GDM1 (cell line): ENCODE data around the gene MYADML2.
A peak's percentile ranks its signal among the peaks of the same experiment; 100 is the strongest.

Experiments used
- DNase-seq: peaks from one replicate; lab custom pipeline; 2025; lab: John Stamatoyannopoulos, UW

MYADML2 gene

DNA sequence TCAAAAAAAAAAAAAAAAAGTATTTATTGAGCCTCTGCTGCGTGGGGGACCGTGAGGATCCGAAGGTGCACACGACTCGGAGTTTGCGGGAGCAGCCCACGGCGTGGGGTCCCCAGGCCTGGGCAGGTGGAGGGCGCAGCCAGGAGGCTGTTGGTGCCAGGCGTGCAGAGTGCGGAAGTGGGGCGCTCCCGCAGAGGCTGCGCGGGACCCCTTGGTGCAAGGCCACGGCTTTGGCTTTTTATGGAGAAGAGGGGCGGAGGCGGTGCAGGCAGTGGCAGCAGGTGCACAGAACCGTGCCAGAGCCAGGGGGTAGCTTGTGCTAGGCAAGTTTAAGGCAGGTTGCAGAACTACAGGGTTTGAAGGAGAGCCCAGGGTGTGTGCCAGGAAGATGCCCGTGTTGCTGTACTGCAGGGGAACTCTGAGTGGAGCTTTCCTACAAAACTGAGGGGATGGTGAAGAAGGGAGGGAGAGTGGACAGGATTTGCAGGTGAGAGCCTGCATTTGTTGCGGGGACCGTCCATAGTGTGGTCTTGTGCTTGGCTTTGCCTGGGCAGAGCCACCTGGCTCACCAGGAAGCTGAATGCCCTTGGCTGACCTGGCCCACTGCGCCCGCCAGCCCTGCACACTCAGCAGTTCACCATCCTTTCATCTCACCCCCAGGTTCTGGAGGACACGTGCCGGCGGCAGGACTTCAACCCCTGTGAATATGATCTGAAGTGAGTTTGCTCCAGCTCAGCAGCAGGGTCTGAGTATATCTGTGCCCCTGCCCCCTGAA lies 31.7 kb upstream of the MYADML2 start:
- DNase-seq: no peak

DNA sequence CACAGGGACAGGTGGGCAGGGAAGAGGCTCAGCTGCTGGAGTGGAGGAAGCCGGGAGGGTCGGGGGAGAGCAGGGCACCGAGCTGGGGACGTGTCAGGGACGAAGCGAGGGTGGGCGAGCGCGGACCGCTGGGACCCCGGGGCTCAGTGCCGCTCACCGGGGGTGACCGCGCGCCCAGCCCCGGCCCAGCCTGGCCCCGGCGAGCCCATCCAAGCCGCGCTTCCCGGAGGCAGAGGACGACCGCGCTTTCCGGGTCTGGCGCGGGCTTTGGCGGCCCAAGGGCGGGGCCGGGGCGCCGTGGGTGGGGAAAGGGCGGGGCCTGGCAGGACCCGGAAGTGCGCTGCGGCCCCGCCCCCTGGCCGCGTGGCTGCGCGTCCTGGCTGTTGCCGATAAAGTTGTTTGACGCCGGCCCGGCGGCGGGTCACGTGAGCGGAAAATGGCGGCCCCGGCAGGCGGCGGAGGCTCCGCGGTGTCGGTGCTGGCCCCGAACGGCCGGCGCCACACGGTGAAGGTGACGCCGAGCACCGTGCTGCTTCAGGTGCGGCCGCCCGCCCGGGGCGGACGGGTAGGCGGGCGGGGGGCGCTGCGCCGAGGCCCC lies 30.3 kb upstream of the MYADML2 start, which contains the start of gene ASPSCR1:
ASPSCR1 (plus strand) TSS at position 419 of the 598 bp plus-strand sequence; CDS start at position 437, 18 bp downstream.
- DNase-seq: peak; percentile 88

DNA sequence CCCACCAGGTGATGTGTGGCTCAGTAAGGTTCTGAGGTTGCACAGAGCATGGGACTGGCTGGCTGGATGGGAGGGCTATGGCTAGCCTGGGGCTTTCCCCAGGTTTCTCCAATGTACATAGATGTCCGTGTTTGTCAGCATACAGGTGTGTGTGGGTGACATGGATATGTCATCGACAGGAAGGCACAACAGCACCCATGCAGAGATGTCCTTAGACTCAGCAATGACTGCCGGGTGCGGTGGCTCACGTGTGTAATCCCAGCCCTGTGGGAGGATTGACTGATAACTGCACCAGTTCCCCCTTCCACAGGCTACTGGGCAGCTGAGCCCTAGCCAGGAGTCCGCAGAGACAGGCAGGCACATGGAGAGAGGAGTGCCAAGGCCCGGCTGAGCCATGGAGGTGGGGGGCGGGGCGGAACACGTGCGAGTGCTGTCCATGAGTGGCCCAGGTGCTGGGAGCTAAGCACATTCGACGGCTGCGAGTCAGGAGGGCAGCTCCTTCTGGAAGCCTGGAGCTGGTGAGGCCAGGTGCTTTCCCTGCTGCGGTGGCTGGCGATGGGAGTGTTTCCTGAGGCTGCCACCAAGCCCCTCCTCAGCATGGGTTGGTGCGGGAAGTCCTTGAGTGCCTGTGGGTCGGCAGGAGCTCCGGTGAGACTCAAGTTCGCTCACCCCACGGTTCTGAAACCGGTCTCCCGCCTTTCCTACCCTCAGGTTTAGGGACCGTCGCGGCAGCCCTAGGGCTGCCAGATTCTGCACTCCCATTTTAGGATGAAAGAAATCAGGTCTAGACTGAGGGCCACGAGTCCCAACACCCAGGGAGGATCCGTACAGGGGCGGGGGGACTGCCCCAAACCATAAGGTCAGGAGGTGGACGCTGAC lies 29.5 kb upstream of the MYADML2 start:
- no peak for DNase-seq

DNA sequence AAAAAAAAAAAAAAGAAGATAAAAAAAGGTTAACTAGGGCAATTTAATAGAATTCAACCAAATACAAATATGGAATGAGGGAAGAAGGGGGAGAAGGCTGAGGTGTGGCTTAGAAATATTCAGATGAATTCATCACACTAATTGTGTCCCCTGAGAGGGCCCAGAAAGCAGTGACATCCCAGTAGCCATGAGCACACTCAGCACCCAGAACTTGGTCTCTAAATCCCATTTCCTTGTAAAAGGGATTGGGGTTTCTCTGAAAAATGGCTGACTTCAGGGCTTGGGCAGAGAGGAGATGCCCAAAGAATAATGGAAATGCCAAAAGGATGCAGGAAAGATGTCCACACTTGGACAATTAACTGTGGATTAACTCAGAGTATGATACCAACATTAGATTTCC lies 26.4 kb upstream of the MYADML2 start:
- DNase-seq: no peak

DNA sequence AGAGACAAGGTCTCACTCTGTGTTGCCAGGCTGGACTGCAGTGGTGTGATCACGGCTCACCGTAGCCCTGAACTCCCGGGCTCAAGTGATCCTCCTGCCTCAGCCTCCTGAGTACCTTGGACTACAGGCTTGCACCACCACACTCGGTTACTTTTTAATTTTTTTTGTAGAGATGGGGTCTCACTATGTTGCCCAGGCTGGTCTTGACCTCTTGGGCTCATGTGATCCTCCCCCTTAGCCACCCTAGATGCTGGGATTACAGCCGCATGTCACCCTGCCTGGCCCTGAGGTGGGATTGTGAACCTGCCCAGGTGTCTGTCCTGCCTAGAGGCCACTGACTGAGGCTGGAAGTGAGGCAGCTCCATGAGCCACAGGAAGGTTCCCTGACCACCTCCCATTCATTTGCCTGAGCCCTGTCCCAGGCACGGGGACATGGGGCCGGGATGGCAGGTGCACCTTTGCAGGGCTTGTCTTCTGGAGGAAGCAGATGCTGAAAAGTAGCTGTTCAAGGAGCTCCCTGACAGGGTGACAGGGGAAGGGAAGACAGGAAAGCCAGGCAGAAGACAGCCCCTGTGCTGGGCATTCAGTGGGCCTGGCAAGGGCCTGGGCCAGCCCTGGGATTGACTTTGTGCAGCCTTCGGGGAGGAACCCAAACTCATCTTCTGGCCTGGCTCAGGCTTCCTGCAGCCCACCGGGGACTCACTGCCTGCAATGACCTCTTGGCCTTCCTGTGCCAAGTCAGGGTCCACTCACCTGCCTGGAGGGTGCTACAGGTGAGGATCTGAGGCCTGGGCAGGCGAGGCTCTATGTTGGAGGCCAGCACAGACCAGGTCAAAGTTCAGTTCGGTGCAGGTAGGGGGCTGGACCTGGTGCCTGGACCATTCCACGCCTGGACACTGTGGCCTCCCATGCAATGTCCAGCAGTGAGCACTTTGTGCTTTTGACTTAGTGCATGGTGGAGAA lies 22.1 kb upstream of the MYADML2 start:
- no peak for DNase-seq

DNA sequence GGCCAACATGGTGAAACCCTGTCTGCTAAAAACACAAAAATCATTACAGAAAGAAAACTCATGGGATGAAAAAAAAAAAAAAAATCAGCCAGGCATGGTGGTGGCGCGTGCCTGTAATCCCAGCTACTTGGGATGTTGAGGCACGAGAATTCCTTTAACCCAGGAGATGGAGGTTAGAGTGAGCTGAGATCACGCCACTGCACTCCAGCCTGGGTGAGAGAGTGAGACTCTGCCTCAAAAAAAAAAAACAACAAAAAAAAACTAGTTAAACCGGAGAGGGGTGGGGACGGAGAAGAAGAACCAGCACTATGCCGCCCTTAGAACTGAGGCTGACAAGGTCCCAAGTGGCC lies 21.3 kb upstream of the MYADML2 start:
- DNase-seq: no peak

DNA sequence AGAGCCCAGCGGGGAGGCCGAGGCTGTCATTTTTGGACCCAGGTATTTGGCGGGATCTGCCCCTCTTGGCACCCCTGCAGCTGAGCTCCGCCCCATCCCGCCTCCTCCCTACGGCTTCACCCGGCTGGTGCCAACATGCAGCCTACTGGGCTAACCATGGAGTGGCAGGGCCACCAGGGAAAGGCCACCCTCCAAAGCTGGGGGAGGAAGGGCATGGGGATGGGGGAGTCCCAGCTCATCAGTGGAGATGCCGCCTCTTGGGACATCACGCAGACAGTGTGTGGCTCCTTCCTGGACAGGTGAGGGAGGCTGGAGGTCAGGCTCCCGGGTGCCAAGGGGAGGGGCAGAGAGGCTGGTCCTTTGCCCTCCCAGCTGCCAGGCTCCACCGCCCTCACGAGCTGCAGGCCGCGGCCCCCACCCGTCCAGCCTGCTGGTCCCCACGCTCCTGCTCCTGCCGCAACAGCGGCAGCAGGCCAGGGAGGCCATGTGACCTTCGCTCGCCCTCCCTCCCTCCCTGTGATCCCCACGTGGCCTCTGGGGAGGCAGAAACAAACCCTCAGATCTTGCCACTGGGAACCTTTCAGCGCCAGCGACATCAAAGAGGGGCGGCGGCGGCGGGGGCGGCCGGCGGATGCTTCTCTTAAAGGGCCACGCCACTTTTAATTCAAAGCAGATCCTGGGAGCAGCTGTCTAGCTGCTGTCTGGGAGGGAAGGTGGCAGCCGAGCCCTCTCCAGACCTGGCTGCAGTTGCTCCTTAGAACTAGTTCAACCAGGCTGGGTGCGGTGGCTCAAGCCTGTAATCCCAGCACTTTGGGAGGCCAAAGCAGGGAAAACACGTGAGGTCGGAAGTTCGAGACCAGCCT lies 20.7 kb upstream of the MYADML2 start:
- no peak for DNase-seq

DNA sequence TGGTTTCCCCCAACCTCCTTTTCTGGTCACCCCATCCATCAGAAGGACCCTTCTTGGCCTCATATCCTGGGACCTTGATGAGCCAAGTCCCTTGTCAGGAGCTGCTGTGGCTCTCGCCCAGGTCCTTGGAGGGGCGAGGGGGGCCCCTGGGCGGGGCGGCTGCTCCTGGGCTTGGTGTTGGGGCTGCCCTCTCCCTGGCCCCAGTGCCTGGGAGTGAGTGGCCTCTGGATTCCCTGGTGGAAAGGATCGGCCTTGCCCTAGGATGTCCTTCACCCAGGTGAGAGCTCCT lies 20.2 kb upstream of the MYADML2 start:
- no peak for DNase-seq

DNA sequence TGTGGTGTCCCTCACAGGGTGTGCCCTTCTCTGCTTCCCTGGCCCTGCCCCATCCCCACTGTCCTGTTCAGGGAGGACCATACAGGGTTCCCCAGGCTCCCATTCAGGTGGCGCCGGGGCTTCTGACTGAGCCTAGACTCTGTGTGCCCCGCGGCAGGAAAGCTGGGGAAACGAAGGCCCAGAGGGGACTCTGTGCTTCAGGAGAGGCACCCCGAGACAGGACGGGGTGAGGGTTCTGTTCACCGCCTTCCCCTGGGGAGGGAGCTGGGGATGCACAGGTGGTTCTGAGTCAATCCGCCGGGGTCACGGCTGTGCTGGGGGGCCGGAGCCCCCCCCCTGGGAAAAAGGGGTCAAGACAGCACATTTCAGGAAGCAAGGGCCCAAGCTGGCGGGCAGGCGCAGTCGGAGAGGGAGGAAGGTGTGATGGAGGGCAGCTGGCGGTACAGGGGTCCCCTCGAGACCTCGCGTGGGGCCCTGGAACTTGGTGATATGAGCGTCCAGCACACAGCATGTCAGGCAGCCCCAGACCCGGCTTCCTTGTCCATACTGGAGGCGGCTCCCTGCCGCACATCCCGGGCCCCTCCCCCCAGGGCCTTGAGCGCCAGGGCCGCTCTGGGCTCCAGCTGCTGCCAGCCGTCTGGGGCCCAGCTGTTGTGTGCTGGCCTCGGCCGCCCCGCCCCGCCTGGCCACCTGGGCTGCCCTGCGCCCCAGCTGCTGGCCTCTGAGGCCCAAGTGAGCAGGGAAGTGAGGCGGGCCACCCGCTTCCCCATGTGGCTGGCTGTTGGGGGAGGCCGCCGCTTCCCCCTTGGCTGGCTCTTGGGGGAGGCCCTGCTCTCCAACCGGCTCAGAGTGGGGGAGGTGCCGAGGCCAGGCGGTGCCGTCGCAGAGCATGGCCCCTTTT lies 19.6 kb upstream of the MYADML2 start:
- DNase-seq: no peak

DNA sequence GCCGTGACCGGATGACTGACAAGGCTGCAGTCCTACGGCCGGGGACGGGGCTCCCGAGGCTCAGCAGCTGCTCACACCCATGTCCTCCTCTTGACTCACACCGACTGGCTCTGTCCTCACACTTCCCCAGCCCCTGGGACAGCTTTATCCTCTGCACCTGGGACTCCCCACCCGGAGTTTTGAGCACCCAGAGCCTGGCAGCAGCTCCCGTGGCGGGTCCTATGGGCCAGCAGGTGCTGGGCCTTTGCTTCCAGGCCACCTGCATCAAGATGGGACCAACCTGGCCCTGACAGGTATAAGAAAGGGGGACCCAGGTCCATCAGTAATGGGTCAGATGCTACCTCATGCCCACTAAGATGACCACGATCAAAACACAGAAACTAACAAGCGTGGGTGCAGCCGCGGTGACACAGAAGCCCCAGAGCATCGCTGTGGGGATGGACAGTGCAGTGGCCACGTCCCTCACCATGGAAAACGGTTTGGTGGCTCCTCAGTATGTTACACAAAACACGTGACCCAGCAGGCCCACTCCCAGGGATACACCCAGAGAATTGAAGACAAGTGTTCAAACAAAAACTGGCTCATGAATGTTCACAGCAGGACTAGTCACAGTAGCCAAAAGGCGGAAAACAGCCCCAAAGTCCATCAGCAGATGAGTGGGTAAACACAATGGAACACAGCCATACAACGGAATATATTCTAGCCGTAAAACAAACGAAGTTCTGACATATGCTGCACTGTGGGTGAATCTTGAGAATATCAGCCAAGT lies 17.2 kb upstream of the MYADML2 start:
- no peak for DNase-seq

DNA sequence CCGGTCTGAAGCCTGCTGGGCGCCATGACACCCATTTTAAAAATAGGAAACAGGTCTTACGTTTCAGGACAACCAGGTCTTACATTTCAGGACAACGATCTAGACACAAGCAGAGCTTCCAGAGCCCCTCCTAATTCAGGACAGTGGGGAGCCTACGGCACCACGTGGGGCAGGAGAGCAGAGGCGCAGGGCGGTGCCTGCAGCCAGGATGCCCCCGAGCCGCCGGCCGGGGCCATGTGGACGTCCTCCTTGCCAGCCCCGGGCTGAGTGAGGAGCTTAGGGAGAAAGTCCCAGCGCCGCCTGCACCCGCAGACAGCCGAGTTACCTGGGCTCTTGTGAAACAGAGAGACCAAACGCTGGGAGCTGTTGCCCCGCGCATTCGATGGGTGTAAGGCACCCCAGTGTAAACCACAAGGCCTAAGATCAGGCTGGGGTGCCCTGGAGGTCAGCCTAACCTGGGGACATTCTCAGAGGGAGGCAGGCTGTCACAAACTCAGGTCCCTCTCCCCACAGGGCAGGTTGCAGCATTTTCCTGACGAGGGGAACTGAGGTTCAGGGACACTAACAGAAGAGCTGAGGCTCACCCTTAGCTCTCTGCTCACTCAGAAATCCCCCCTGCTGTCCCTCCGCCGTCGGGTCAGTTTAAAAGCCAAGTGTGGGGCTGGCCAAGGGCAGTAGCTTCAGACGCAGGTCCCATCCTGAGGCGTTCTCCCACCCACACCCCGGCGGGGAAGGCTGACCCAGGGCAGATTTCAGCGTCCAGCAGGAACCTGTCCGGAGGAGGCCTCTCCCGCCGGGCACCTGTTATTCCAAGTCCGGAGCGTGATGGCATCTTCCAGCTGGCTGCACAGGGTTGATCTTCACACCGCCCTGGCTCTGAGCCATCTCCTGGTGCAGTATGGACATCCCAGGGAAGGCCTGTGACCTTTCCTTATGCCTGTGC lies 15.7 kb upstream of the MYADML2 start:
- DNase-seq: no peak

DNA sequence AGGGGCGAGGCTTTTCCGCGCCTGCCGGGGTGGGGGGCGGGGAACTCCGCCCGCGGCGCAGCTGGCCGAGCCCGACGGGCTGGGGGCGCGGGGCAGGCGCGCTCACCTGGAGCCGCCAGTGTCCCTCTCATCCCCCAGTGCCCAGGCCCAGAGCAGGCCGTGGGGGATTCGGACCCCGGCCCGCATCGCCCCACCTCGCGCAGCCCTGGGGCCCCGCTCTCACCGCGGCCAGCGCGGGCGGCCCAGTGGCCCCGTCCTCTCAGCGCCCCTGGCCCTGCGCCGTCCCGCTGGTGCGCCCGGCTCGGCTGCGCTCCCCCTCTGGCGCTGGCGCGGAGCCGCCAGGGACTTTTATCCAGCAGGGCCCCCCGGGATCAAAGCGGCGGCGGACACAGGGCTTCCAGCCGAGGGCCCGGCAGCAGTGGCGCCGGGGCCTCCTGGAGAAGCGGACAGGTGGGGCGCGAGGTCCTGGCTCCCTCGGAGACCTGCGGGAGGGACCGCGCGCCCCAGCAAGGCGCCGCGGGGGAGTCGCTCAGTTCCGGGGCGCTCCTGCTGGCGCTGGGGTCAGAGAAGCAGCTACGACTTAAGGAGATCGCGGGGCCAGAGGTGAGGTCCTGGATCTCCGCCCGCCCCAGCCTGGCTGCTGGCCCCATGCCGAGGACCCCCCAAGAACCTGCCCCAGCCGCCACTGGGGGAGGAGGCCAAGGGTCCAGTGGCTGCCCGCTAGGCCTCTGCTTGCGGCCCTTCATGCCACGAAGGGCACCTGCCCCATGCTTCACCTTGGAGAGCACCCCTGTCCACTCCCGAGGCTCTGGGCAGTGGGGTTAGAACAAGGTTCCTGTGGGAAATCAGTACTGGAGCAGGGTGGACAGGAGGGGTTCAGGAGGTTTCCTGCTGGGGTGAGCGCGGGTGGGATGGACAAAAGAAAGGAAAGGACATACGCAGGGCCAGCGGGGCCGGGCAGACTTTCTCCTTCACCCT lies 14.8 kb upstream of the MYADML2 start:
- DNase-seq: no peak

DNA sequence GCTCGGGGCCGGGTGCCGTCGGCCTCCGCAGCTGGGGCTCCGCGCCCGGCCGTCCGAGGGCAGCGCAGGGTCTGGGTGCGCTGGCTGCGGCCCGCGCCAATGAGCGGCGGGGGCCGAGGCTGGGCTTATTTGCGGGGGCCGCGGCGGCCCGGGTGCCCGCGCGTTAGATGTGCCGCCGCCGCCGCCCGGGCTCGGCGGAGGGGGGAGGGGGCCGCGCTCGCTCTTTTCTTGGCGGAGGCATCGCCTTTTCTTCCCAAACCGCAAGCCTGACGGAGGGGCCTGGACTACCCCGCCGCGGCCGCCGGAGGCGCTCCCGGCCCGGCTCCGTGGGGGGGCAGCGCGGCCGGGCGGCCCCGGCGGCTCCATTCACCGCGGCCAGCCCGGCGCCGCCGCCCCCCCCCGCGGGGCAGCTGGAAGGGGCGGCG lies 14.1 kb upstream of the MYADML2 start, which contains the start of gene NOTUM:
NOTUM (minus strand) TSS at position 101 of the 425 bp plus-strand sequence. CDS start 278 bp downstream, outside the sequence.
- no peak for DNase-seq

DNA sequence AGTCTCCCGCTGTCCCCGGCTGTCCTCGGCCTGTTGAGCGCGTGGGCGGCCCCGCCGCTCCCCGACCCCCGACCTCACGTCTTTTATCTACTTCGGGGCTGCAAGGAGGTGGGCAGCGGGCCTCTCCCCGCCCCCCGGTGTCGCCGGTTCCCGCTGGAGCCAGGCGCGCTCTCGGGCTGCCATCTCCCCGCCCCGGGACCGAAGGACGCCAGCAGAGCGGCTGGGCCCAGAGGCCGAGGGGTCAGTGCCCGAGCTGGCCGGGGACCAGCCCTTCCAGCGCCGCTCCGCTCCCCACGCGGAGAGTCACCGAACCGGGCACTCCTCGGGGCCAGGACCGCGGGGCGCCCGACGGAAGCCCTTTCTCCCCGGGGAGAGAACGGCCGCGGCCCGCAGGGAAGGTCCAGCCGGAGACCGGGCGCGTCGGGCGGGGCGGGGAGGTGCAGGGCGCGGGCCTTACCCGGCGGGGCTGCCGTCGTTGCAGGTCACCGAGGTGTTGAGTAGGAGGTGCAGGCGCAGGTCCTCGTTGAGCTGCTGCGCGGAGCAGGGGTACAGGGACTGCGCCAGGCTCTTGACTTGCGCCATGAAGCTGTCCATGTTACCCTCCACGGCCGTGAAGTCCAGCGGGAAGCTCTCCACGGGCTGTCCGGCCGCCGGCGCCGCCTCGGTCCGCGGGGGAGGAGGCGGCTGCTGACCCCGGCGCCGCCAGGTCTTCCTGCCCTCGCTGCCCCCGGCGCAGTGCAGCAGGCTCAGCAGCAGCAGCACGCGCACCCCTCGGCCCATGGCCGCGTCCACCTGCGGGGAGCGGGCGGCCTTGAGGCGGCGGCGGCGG lies 13.3 kb upstream of the MYADML2 start:
- no peak for DNase-seq

DNA sequence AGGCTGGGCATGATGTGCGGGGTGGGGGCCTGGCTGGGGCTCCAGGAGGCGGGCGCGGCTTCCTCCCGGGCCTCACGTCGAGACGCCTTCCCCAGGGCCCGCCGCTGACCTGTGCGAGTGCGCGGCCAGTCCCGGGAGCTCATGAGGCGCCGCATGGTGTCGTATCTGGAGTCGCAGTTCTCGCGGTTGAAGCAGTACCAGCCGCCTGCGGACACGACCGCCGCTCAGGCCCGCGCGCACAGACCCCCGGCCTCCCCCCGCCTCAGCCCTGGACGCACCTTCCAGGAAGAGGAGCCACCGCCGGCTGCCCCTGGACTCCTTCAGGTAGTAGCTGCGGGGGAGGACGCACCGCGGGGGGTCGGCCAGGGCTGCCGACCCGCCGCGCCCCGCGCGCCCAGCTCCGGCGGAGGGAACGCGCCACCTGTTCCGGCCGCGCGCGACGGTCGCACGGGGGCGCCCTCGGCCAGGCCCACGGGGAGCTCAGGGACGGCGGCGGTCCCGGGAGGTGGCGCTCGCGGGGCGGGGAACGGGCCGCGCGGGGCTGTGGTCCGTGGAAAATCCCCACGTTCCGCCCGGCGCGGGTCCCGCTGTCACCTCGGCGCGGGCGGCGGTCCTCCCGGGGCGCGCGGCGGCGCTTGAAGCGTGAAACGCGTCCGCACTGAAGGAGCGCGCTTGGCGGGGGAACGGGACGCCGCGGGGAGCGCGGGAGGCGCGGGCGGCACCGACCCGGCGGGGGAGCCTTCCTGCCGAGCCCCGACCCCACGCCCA lies 12.5 kb upstream of the MYADML2 start:
- DNase-seq: peak; percentile 60
